Hematopoietic multipotent progenitor cell treated with erythropoietin and hydrocortisone succinate and interleukin-3 and kit ligand, for 17 days (in vitro differentiated cells): ENCODE results near the gene GTSF1L.
A peak's percentile ranks its signal among the peaks of the same experiment; 100 is the strongest.
"Not testable (repeated sequence)": the region's sequence is repeated elsewhere in the genome, so short reads cannot be mapped to it uniquely, and the experiment has no call there.

Source experiments
- DNase-seq: peaks from one replicate; pipeline ENCODE4 v3.0.0-alpha.2; 2015; ENCODE audit warnings: low spot score

Gene GTSF1L

GRCh38 chr20:43726811-43727338, at the start of gene GTSF1L:
Gene GTSF1L, minus strand, starts transcription at chr20:43727002. Its CDS starts 308 bp downstream, at chr20:43726694.
- no peak for DNase-seq

- DNase-seq: no peak
These were observed 48.0 kb upstream of the GTSF1L start for GRCh38 chr20:43774754-43775153.

DNA sequence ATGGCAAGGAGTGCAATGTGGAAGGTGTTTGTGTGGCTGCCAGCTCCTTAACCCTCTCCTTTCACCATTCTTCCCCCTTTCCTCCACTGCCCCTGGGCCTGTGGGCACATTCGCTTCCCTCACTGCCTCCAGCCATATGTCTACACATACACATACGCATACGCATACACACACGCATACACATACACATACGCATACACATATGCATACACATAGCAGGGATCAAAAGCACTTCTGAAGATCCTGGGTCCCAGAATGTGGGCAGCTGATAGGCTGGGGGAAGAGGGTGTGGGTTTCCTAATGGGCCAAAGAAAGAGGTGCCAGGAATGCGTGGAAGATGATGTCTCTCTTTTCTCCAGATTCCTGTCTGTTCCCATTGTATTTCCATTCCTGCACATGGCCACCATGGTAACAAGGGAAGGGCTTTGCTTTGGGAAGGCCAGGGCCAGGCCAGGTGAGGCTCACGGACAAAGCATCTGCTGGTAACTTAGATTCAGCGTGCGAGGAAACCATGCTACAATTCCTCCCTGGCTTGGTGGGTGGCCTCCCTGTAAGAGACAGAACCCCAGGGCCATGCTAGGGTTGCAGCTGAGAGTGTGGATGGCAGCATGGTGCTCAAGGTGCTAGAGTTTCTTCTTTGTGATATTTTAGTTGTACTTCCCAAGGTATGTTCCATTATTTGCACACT, 44.8 kb upstream of the GTSF1L start:
- DNase-seq: no peak

DNA sequence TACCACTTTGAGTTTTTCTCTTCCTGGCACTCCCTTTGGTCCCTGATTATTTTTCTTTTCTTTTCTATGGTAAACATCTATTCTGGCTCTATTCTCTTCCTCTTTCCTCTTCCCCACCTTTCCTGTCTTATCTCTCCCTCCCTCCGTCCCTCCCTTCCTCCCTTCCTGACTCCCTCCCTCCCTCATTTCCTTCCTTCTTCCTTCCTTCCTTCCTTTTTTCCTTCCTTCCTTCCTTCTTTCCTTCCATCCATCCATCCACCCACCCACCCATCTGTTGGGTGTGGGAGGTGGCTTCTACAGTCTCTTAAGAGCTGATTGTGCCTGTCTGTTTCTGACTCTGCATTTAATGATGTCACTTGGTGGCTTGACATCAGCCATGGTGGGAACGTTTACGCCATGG, 43.5 kb upstream of the GTSF1L start:
- DNase-seq: no peak

DNA sequence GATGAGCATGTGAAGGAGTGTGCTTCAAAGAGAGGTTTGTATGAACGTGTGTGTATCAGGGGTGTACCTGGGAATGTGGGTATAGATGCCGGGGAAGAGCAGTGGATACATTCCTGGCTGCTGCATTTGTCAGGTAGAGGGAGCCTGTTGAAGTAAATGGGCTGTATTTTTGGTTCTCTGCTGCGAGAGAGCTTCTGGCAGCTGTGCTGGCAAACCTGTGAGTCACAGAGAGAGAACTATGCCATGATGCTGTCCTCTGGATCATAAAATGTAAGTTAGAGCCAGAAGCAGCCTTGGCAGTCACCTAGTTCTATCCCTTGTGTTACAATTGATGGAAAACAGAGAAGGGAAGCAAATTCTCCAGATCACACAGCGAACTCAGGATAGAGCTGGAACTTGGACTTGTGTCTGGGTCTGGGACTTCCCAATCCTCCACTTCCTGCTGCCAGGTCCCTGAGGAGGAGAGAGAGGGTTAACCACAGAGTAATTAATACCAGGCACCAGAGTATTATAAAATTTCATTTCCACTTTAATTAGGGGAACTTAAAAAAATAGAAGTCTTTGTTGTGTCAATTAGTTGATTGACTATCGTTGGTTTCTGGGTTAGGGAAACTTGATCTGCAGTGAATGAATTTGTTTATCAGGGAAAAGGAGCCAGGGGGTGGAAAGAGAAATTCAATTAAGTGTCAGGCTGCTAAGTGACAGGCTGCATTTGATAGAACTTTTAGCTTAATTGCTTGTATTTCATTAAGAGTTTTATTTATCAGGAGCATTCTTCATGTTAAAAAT, 41.1 kb upstream of the GTSF1L start:
- DNase-seq: no peak

GRCh38 chr20:43766917-43767316, 40.1 kb upstream of the GTSF1L start:
- no peak for DNase-seq

DNA sequence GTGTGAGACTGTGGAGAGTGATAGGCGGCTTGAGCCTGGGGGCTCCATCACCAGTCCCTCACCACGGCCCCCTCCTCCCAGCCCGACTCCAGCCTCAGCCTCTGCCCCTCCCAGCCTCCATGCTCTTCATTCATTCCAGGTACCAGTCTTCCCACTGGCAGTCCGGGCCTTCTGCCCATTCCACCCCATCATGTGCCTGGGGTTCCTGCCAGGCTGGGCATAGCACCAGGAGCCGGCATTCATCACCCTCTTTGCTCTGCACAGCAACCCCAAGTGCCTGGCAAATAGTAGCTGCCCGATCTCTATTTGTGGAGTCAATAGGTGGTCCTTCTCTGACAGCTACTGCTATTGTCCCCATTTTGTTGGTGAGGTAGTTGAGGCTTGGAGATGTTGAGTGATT, 39.6 kb upstream of the GTSF1L start:
- no peak for DNase-seq

DNA sequence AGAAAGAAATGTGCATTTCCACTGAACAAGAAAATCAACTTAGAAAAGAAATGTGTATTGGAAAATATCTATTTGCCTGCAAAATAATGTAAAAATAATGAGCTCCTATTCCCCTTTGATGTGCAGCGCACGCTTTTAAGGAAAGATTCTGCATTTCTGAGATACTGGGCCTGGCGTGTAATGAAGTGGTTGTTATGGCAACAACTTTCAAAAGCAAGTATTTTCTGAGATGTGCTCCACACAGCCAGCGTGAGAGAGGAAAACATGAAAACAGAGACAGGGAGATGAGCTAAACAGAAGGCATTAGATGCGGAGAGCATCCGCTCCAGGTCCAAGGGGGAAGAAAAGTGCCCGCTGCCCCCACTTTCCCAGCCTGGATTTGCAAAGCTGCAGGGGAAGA, 39.1 kb upstream of the GTSF1L start:
- no peak for DNase-seq

GRCh38 chr20:43762911-43763310, 36.1 kb upstream of the GTSF1L start:
- no peak for DNase-seq

- DNase-seq: no peak
These were observed 34.9 kb upstream of the GTSF1L start for GRCh38 chr20:43761386-43762340.

DNA sequence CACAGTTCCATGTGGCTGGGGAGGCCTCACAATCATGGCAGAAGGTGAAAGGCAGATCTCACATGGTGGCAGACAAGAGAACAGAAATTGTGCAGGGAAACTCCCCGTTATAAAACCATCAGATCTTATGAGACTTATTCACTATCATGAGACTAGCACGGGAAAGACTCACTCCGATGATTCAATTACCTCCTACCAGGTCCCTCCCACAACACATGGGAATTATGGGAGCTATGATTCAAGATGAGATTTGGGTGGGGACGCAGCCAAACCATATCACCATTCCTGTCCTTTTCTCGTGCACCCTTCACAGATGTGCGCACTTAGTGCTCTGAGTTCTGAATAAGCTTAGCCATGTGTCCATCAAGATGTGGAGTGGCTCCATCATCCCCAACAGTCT, 31.1 kb upstream of the GTSF1L start:
- DNase-seq: not testable (repeated sequence)

GRCh38 chr20:43755851-43756250, 29.0 kb upstream of the GTSF1L start:
- no peak for DNase-seq

GRCh38 chr20:43755390-43755789, 28.6 kb upstream of the GTSF1L start:
- DNase-seq: no peak

- DNase-seq: no peak
These were observed 25.9 kb upstream of the GTSF1L start for GRCh38 chr20:43752561-43753301.

- no peak for DNase-seq
These were observed 25.2 kb upstream of the GTSF1L start for GRCh38 chr20:43752051-43752360.

DNA sequence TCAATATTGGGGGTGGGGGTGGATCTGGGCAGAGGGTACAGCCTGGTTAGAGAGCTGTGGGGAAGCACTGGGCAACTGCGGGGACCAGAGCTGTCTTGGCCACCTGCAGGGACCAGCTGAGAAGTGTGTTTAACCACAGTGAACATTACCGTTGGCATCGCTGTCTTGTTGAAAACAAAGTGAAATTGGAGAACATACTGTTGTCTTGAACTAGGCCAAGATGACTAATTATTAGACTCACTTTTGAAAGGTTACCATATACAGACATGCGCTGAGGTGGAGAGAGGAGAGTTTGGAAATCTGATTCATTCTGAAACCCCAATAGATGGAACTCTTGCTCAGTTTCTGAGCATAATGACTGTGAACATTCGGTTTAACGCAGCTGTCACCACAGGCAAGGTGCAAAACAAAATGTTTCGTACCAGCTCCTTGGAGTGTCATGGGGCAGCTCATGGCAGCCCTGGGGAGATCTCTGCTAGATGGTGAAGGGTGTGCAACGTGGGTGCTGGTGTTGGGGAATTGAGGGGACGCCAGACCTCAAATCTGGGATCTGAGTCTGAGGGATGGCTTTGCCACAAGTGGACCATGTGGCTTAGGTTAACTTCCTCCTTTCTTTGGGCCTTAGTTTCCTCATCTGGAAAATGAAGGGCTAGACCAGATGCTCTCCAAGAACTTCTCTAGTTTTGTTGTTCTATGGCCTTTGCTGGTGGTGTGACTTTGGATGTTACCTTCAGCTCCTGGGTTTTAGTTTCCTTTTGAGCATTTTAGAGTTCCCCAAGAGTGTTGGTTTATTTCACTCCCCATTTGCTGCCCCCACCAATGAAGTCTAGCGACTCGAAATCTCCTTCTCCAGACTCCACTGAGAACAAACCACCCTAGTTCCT, 24.6 kb upstream of the GTSF1L start:
- DNase-seq: no peak

DNA sequence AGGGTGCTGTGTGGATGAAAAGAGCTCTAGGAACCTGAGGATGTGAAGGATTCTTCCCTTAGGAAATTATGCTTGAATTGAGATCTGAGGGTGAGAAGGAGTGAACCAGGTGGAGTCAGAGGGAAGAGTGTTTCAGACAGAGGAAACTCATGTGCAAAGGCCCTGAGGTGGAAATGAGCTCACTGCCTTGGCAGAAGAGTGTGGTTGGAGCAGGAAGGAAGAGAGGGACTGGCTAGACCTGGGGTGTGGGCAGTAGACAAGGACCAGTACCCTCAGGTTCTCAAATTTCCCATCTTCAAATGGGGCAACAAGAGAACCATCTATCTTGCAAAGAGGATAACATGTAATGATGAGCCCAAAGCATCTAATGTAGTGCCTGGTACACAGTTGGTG, 24.0 kb upstream of the GTSF1L start:
- no peak for DNase-seq

DNA sequence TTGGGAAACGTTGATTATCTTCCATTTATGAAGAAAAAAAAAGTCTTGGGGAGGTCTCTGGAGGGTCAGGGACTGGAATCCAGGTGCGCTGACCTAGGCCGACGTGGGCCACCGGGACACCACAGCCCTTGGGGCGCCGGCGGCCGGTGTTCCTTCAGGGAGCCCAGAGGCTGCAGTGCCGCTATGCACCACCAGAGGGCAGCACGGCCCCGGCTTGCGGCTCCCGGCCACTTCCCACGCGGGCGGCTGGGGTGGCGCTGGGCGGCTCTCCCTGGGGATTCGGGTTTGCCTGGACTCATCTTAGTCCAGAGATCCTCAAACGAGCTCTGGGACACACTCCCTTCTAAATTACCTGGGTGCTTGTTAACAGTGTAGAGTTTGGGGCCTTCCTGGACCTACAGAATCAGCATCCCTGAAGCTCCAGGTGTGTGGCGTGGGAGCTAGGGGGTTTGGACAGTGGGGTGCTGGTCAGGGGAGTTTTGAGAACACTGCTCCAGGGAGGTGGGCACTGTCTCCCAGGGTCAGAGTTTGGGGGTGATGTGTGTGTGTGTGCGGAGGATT, 23.0 kb upstream of the GTSF1L start:
- peak; percentile 57 for DNase-seq

- DNase-seq: no peak
These were observed 21.5 kb upstream of the GTSF1L start for GRCh38 chr20:43748274-43748673.
